Uterus (tissue), 4 donors: ENCODE results near the gene NFE2L1. TPM values are rescaled to one million over a fixed set of nuclear protein-coding genes. Genes with fewer than 3 reads are reported as not detected.

Experiments used
- DNase-seq, 2 donors: peaks; one replicate each; pipeline ENCODE4 v3.0.0-alpha.2; 2019 to 2020
- H3K27ac ChIP-seq, 2 donors: fragments of 200-600 bp; sonication (generic); 1 replicate in 1 of 2; 2 replicates in 1 of 2; pipeline ENCODE4 v1.5.1; 2016 to 2018
- H3K27me3 ChIP-seq, 2 donors: fragments of 200-600 bp; sonication (generic); one replicate each; pipeline ENCODE4 v1.5.1; 2018 to 2019; ENCODE audit warnings: control low read depth in 1 of 2
- H3K36me3 ChIP-seq, 2 donors: fragments of 200-600 bp; sonication (generic); one replicate each; pipeline ENCODE4 v1.5.1; 2019; ENCODE audit warnings: control low read depth in 1 of 2
- H3K4me1 ChIP-seq, 2 donors: fragments of 200-600 bp; sonication (generic); one replicate each; pipeline ENCODE4 v1.5.1; 2018 to 2019; ENCODE audit warnings: control low read depth in 1 of 2
- H3K4me3 ChIP-seq, 2 donors: fragments of 200-600 bp; sonication (generic); 1 replicate in 1 of 2; 2 replicates in 1 of 2; pipeline ENCODE4 v1.5.1; 2018 to 2019; ENCODE audit warnings: mild to moderate bottlenecking in 1 of 2
- H3K9me3 ChIP-seq, 2 donors: fragments of 200-600 bp; sonication (generic); one replicate each; pipeline ENCODE4 v1.5.1; 2019; ENCODE audit warnings: control low read depth in 1 of 2
- POLR2A ChIP-seq, 2 donors: fragments of 450-650 bp; IDR thresholded peaks; one replicate each; pipeline ENCODE4 v1.6.1; 2016; ENCODE audit warnings: antibody characterized with exemption in 2 of 2, mild to moderate bottlenecking in 1 of 2, moderate library complexity in 1 of 2
- intact Hi-C: fragments of 100-400 bp; cut with DNase I; formaldehyde crosslinking; loops from one replicate; pipeline ENCODE4 v1.15.1; 2023; ENCODE audit warnings: low total_unique reads
- total RNA-seq, 4 donors: library from RNA; depleted of rRNA in 3 of 4; stranded (reverse); fragments of >200 nt in 3 of 4; gene quantifications; one replicate each; pipeline versions ENCODE4 v1.1.0 to v1.2.4, GENCODE V29; 2014 to 2023
- TF ChIP-seq, protein P1 (sequence below), 4 experiments: fragments of 200-600 bp in 2 of 4; fragments of 450-650 bp in 2 of 4; sonication (generic) in 2 of 4; IDR thresholded peaks; one replicate each; pipeline ENCODE4 v1.5.1; 2016 to 2019; ENCODE audit warnings: antibody characterized with exemption in 4 of 4, mild to moderate bottlenecking in 2 of 4, moderate library complexity in 1 of 4
- donor health status: DM: yes; HTN: yes; CAD: no.

The NFE2L1 gene
- total RNA-seq, 4 donors from 2014 or later, result 85.6 to 323 (median 176) TPM

DNA sequence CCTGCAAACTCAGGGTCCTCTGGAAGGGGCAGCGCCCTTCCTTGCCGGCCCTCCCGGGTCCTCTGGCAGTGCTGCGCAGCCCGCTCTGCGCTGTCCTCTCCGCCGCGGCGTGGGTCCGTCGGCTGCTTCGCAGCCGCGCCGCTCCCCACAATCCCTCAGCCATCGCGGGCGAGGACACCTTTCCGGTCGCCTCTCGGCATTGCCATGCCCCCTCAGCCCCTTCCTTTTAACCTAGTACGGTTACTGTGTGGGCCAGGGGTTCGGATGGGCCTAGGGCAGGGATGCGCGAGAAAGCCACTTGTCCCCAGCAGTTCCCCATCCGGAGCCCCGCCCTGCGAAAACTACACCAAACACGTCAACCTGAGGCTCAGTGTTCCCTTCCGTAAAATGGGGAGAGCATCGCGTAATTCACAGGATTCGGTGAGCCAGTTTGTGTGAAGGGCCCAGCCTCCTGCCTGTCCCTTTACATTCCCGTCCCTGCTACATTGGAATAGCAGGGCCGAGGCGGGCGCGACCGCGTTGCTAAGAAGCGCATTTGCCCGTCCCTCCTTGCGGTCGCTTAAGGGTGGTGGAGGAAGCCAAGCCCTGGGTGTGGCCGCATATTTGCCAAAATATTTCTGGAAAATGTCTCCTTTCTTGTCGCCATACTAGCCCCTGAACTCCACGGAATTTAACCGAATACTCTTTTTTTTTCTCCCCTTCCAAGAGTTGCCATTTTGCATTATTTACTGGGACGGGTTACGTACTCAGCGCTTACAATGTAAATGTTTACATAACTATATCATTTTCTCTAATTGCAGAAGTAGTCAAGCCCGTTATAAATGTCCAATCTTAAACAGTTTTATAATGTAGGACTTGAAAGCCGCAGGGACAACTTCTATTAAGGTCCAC, 23.8 kb upstream of the NFE2L1 start:
- DNase-seq, result peak; percentile 30 to 39
- H3K4me3 ChIP-seq, result peak overlapping the region; percentile 24 to 40
- no peaks in the 10 kb centered on the region for H3K36me3 ChIP-seq
- peaks cover 7 to 9% of the 10 kb centered on the region in 2 donors for H3K27me3 ChIP-seq
- no peak for TF ChIP-seq POLR2A (IDR thresholded peaks at IDR 0.05)
- TF ChIP-seq, protein P1, sequence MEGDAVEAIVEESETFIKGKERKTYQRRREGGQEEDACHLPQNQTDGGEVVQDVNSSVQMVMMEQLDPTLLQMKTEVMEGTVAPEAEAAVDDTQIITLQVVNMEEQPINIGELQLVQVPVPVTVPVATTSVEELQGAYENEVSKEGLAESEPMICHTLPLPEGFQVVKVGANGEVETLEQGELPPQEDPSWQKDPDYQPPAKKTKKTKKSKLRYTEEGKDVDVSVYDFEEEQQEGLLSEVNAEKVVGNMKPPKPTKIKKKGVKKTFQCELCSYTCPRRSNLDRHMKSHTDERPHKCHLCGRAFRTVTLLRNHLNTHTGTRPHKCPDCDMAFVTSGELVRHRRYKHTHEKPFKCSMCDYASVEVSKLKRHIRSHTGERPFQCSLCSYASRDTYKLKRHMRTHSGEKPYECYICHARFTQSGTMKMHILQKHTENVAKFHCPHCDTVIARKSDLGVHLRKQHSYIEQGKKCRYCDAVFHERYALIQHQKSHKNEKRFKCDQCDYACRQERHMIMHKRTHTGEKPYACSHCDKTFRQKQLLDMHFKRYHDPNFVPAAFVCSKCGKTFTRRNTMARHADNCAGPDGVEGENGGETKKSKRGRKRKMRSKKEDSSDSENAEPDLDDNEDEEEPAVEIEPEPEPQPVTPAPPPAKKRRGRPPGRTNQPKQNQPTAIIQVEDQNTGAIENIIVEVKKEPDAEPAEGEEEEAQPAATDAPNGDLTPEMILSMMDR (IDR thresholded peaks at IDR 0.05), result no peak
- H3K27ac ChIP-seq, result peak overlapping the region; percentile 42 to 55
- intact Hi-C loops, result loop anchor here (5.0 kb wide), 1 partner anchor 103 kb away; no protein-coding TSS in a partner anchor
- peaks cover 6 to 31% of the 10 kb centered on the region in 2 donors for H3K4me1 ChIP-seq
- no peaks in the 10 kb centered on the region for H3K9me3 ChIP-seq

DNA sequence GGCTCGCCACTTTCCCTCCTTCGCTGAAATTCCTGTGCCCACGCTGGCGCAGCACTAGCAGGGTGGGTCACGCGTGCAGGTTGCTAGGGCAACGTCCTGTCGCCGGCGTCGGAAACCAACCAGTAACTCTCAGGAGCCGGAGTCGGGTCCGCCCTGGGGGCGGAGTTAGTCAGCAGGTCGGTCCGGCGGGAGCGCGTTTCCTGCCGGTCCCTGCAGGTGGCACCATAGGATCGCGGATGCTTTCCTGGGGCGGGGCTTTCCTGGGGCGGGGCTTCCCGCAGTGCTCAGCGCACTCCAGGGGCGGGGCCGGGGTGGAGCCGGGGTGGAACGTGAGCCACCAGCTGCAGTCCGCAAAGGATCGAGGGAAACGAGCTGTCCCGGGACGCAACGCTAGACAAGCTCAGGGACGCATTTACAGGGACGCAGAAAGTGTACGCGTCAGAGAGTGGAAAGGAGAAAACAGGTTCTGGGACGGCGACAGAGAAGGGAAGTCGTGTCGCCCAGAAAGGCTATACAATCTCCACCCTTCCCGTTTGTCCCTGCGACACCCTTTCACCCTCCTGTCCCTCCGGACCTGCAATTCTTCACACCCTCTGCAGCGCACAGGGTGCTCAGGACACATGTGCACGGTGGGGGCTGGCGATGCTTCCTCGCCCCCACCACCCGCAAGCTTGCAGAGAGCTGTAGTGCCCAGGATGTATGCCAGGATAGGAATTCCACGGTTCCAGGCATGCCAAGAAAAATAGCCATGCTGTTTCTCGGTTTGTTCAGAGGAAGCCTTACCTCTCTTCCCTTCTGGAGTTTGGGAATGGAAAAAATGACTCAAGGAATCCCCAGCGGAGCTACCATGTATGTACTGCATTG, 22.9 kb upstream of the NFE2L1 start:
- peaks cover 7 to 9% of the 10 kb centered on the region in 2 donors for H3K27me3 ChIP-seq
- TF ChIP-seq, protein P1 (IDR thresholded peaks at IDR 0.05), result peak; percentile 93 to 95 (median 94)
- peak in 1 of 2 donors; percentile 35 for TF ChIP-seq POLR2A (IDR thresholded peaks at IDR 0.05)
- H3K4me3 ChIP-seq, result peak overlapping the region; percentile 37 to 40
- H3K27ac ChIP-seq, result peak overlapping the region; percentile 64 to 67
- DNase-seq, result peak; percentile 95 to 97
- no peaks in the 10 kb centered on the region for H3K36me3 ChIP-seq
- H3K9me3 ChIP-seq, result no peaks in the 10 kb centered on the region
- peaks cover 6 to 31% of the 10 kb centered on the region in 2 donors for H3K4me1 ChIP-seq
- intact Hi-C loops, result loop anchor here (5.0 kb wide), 1 partner anchor 102 kb away; no protein-coding TSS in a partner anchor

DNA sequence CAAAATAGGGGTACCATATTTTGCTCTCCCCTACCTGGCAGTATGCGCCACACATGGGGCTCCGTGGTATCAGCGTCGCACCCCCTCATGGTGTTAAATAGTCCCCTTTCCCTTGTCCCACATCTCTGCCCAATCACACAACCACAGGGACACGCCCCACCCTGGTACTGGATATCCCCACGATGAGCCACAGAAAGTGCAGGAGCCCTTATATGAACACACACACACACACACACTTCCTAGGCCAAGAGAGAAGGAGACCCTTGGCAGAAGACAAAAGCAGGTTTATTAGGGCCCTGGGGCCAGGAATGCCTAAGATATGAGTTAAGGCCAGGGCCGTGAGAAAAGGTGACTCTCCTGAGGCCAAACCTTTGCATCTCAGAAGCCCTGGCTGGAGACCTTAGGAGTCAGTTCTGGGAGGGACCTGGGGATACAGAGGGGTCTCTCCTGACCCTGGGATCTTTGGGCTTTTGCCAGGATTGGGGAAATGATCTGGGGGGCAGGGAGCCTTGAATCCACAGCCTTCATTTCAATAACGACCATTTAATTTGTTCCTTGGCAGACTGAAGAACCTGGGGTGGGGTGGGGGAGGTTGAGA, 22.2 kb upstream of the NFE2L1 start:
- DNase-seq, result peak in 1 of 2 donors; percentile 31
- peaks cover 7 to 9% of the 10 kb centered on the region in 2 donors for H3K27me3 ChIP-seq
- TF ChIP-seq, protein P1 (IDR thresholded peaks at IDR 0.05), result no peak
- TF ChIP-seq POLR2A (IDR thresholded peaks at IDR 0.05), result no peak
- peaks cover 6 to 31% of the 10 kb centered on the region in 2 donors for H3K4me1 ChIP-seq
- no peaks in the 10 kb centered on the region for H3K36me3 ChIP-seq
- intact Hi-C loops, result loop anchor here (2.0 to 5.0 kb wide), 2 partner anchors 47 to 101 kb away; no protein-coding TSS in a partner anchor
- H3K4me3 ChIP-seq, result peak overlapping the region; percentile 37 to 40
- H3K27ac ChIP-seq, result peak overlapping the region; percentile 64 to 67
- no peaks in the 10 kb centered on the region for H3K9me3 ChIP-seq

DNA sequence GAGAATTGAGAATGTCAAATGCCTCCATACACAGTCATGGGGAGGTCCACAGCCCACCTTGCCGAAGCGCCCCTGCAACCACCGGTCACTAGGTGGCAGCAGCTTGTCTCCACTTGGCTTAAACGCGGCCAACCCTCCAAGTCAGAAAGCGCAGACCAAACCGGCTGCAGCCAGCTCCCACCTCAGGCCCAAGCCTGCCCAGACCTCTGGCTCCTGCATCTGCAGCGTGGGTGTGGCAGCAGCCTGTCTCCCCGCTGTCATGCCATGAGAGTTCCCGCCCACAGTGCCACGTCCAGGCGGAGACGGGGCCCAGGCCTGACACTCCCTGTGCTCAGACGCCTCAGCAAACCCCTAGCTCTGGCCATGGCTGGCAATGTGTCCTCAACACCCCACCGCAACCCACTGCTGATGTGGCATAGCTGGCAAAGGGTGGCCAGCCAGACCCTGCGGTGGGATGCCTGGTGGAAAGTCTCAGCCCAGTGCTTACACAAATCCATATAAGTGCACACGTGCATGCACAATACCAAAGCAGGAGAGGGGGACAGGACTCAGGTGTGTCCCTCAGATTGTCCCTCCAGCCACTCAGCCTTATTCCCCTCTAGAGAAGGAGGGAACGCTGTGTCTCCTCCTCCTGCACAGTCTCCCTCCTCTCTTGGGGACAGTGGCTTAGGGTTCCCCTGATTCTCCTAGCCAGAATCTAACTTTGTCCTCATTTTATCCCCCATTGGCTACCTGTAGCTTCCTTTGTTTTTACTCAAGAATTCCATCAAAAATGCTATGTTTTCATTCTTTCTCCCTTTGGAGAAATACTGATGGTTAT, 21.4 kb upstream of the NFE2L1 start:
- Histone ChIP-seq H3K4me3 (no peak overlapping the region), H3K27ac (peak overlapping the region; percentile 29 to 64), H3K36me3 (no peaks in the 10 kb centered on the region), H3K9me3 (no peaks in the 10 kb centered on the region), H3K27me3 (peaks cover 7 to 9% of the 10 kb centered on the region in 2 donors), H3K4me1 (peaks cover 6 to 31% of the 10 kb centered on the region in 2 donors)
- peak; percentile 86 for DNase-seq
- intact Hi-C loops, result loop anchor here (2.0 to 5.0 kb wide), 2 partner anchors 46 to 101 kb away; no protein-coding TSS in a partner anchor
- TF ChIP-seq, protein P1 (IDR thresholded peaks at IDR 0.05), result peak; percentile 86 to 97 (median 90)
- TF ChIP-seq POLR2A (IDR thresholded peaks at IDR 0.05), result no peak
